Muscle of arm (tissue), 12 donors: ENCODE results near the gene ETFB. TPM values are rescaled to one million over a fixed set of nuclear protein-coding genes. Genes with fewer than 3 reads are reported as not detected.
A peak's percentile ranks its signal among the peaks of the same experiment; 100 is the strongest.

Experiments
- DNase-seq: peaks from one replicate; pipeline ENCODE4 v3.0.0-alpha.2; 2013
- polyA plus RNA-seq, 12 donors: library from polyadenylated mRNA; unstranded; fragments of 120-200 nt; gene quantifications; one replicate each; pipeline ENCODE4 v1.2.1, GENCODE V29; 2013; ENCODE audit not compliant: insufficient read length in 12 of 12

ETFB gene
- polyA plus RNA-seq, 12 donors = 34.1 to 50.4 (median 38.8) TPM; not detected in 1

DNA sequence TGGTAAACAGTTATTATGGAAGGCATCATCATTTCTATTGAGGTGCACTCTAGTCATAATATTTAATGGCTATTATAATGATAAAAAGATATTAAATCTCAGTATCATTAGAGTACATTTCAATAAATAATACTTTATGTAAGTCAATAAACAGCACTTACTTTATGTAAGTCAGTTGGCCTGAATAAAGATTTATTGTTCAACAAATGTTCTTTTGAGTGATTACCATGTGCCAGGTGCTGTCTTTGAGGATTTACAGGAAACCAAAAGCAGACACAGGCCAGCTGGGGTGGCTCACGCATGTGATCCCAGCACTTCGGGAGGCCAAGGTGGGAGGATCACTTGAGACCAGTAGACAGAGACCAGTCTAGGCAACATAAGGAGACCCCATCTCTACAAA lies 11.2 kb upstream of the ETFB start:
- DNase-seq = no peak

DNA sequence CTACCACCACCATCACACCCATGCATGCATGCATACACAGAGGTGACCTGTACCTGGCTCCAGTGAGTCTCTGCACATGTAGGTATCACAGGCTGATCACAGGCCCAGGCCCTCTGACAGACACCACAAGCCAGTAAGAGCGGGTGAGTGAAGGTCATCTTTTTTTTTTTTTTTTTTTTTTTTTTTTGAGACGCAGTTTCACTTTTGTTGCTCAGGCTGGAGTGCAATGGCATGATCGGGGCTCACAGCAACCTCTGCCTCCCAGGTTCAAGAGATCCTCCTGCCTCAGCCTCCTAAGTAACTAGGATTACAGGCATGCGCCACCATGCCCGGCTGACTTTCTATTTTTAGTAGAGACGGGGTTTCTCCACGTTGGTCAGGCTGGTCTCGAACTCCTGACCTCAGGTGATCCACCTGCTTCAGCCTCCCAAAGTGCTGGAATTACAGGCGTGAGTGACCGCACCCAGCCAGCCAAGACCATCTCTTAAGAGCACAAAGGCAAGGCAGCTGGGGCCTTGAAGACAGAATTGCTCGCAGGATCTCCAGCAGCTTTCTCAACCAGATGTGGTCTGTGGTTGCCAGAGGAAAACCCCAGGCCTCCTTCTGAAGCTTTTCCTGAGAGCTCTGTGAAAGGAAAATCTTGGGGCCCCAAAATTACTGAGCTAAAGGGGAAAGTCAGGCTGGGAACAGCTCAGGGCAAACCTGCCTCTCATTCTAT lies 9.5 kb upstream of the ETFB start:
- DNase-seq = no peak

DNA sequence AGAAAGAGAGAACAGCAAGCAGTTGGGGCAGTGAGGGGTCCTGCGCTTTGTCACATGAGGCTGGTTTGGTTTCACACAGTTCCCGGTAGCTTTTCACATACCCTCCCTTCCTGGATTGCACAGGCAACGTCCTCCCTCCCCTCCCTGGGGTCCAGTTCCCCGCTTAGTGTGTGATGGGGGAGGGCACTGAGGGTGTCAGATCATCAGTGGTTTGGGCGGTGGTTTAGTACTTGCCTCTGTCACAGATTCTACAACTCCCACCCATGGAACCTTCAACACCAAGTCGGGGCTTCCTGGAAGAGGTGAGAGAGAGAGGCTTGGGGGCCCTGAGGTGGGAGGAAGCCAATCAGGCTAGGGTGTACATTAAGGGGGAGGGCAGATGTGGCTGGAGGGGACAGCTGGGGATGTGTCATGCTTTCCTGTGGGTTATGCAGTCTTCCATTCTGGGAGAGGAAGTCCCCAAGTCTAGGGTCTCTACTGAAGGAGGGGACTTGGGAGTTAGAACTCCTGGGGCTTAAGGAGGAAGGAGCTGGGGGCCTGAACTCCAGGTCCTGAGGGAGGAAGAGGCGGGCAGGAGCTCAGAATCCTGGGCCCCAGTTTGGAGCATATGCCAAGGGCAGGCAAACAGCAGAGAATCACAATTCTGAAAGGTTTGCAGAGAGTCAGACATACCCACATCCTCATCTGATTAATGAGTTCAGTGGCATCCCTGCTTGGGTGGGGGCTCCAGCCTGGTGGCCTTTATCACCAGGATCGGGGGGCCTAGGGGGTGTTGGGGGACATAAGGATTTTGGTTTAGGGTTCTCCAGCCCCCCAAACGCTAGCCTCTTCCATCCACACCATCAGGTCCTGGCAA lies 6.7 kb upstream of the ETFB start, which contains the start of gene NKG7:
TSS of gene NKG7 (minus strand) at position 6 of the 856 bp plus-strand sequence. CDS start 119 bp downstream, outside the sequence.
- no peak for DNase-seq

DNA sequence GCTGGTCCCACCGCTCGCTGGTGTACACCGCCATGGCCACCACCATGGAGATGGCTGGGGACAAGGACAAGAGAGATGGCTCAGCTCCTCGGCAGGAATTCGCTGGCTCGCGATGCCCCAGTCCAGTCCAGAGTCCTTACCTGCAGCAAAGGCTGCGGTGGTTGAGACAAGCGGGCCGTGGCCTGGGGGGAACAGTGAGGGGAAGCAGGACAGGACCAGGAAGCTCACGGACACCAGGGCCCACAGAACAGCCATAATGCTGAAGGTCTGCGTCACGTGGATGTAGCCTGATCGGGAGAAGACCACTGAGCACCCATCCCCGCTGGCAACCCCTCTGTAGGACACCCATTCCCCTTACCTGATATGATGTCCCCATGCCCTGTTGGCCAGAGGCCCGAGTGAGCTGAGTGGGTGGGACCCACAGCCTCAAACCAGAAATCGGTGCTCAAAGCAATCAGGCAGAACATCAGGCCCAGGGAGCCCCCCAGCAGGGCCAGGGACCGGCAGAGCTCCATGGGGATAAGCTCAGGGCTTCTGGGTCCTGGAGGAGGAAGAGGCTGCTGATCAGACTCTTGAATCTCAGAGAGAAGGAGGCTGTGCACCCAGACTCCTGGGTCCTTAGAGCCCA lies 5.9 kb upstream of the ETFB start:
- DNase-seq = no peak

DNA sequence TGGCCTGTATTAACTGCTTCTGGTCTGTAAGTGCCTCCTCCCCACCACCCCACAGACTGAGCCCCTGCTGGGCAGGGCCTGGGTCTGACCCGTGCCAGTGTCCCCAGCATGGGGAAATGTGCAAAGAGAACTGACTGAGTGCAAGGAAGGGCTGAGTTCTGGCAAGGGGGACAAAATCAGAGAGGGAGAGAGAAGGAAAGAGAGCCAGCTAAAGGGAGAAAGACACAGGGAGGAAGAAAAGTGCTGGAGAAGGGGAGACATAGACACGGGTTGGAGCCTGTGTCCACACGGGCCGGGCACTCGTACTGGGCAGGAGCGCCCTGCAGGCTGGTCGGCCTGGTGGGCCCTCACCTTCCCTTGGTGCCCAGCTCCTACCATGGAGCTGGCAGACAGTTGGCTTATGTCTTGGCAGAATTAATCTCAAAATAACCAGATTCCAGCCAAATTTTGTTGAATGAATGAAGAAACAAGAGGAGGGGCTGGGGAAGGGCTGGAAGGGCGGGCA lies 5.0 kb upstream of the ETFB start:
- DNase-seq = no peak

DNA sequence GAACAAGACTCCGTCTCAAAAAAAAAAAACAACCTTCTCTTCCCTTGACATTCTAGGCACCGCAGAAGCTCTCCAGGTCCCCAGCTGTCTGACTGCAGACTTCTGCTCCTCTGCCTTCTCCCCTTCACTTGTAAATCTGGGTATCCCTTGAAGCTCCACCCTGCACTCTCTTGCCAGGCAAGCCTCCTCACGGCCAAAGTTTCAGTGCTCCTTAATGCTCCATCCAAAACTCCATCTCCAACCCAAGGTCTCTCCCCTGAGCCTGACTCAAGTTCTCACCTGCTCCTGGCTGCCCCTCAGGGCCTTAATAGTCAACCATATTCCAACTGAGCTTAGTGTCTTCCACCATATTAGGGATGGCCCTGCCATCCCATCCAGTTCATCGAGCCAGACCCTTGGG lies 4.0 kb upstream of the ETFB start:
- no peak for DNase-seq

DNA sequence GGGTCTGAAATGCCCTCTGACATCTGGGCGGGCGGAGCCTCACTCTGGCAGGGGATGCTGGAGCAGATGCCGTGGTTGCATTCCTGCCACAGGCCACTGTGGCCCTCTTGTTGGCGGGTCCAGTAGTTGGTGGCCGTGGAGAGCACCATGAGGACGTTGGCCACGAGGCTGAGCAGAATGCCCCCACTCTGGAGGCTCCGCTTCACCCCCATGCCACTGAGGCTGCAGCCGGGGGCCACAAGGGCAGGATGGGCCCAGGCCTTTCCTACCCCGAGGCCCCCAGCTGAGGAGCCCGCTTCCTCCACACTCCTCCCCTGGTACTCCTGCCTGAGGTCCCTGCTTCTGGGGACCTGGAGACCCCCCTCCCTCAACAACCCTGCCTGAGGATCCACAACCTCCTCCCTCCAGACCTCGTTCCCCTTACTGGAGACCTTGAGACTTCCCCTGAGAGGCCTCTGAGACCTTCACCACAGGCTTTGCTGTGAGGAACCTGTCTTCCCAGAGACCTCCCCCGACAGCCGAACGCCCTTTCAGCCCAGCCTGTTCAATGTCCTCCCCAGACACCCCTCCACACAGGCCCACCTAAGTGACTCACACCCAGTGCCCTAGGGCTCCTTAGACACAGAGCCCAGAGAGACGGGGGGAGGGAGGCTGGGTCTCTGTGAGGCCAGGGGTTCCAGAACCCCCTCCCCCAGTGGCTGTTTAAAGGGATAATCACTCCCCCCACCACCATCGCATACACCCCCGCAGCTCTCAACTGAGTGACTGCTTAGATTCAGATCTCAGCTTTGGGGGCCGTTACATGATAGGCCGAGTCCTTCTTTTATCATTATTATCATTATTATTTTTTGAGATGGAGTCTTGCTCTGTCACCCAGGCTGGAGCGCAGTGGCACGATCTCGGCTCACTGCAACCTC lies 2.4 kb upstream of the ETFB start, which contains the start of gene CLDND2:
TSS of gene CLDND2 (minus strand) at position 638 of the 917 bp plus-strand sequence. CDS start at position 212, 426 bp downstream.
- no peak for DNase-seq

DNA sequence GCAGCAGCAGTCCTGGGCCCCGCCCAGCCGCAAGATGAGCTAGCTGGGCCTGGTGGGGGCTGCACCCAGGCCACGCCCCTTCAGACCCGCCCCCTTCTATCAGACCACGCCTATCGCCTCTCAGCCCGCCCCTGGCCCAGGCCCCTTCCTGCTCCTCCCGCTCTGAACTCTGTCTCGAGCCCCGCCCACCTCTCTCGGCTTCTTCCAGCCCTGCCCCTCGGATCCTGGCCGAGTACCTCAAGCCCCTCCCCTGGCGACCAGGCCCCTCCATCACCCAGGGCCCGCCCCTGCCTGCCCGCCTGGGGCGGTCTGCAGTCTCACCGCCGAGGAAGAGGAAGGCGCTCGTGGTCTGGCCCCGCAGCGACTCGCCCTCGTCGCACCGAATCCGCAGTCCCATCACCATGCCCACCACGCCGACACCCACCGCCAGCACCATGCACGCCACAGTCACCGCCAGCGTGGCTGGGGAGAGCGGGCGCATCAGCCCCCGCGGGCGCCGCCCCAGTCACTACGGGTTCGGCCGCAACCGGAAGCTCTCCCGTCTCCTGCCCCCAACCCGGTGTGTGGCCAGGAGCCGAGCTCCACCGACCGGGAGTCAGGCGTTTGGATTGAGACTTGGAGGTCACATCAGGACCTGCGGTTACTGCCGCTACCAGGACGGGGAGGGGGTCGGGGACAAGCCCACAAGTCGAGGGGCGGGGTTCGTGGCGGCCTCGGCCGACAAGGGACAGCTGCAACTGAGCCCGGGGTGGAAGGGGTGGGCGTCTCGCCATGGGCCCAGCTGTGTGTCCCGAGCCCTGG lies 1.6 kb upstream of the ETFB start:
- peak; percentile 99 for DNase-seq

DNA sequence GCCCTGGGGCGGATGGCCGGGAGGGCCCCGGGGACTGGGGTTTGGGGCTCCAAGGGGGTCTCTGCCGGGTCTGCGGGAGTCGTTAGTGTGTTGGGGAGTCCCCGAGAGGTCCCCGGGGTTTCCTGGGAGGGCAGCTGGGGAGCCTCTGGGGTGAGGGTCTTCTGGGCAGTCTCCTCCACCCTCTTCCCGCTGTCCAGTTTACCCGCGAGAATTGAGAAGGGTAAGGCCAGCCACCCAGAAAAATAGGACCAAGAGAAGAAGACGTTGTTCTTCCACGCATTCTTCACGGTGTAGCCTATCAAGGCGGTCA lies 1.0 kb upstream of the ETFB start:
- DNase-seq = no peak

DNA sequence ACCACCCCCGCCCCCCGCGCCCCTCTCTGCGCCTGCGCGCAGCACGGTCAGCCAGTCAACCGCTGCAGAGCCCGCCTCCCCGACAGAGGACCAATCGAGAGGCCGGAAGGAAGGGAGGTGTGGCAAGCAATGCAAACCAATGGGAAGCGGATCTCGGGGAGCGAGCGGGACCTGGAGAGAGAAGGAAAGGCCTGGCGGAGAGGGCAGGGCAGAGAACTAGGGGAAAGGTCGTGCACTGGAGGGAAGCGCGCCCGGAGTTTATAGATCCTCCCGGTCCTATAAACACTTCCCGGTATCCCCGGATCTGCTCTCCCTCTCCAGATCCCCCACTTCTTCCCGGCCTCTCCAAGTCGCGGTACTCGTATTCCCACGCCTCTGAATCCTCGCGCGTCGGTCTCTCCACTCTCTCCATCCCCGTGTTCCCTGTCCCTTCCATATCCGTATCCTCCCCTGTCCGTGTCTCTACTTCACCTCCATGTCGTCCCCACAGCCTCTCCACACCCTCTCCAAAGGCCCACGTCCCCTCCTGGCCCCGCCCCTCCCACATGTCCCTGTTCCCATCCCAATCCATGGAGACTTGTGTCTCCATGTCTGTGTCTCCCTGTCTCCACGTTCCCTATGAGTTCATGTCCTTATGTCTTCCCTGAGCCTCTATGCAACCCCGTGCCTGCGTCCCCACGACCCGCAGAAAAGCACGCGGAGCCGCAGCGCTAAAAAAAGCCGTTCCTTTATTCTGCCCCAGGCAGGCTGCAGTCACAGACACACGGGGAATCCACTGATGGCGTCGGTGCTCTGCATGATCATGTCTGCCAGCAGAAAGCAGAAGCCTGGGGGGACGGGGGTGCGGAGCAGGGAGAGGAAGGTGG lies 434 bp upstream of the ETFB start:
- peak; percentile 97 for DNase-seq

DNA sequence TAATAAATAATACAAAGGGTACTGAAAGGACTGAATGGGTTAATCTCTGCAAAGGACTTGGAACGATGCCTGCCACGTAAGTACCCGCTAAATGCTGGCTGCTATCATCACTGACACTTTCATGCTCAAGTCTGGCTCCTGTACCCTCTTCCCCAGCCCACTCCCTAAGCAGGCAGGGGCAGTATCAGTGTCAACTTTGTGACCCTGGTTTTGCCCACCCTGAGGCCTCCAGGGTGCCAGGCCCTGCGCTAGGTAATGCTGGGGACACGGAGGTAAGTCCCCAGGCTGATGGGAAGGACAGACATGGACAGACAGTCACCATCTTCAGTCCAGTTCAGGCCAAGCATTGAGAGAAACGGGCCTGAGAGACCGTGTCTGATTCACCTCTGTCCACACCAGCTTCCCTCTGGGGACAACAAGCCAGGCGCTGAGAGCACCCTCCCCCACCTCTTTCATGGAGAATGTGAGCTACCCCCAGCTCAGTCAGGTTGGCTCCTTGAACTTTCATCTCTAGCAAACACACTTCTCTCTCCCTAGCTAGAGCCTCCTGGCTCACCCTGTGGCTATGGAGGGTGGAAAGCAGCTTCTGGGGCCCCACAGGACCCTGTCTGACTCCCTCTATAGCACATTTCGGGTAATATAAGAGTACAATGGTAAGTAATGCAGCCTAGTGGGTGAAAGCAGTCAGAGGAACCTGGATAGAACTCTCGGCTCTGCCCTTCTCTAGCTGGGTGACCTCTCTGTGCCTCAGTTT lies 800 bp downstream of the ETFB start:
- peak; percentile 25 for DNase-seq

DNA sequence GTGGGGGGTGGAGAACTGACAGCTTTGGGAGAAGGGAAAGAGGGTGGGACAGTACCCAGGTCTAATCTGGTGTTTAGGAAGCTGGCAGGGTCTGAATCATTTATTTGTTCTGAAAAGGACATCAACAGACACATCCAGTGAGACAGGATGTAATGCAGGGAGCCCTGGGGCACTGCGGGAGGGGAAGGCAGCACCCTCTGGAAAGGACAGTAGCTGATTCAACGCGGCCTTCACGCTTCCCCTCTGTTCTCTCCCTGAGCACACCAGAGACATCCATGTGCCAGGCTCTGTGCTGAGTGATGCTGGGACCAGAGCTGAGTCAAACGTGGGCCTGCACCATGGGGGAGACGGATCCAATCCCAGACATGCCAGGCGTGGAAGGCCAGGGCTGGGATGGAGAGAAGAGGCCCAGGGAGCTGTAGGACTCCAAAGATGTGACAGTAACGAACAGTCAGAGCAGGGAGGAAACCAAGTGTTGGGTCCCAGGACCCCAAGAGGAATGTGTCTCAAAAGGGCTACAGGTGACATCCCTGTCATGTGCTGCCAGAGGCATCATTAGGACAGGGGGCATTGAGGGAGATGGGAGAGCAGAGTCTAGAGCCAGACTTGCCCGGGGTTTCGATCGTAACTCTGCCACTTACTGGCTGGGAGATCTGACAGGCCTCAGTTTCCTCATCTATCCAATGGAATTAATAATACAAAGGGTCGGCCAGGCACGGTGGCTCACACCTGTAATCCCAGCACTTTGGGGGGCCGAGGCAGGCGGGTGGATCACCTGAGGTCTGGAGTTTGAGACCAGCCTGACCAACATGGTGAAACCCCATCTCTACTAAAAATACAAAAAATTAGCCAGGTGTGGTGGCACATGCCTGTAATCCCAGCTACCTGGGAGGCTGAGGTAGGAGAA lies 1.7 kb downstream of the ETFB start:
- DNase-seq = no peak

DNA sequence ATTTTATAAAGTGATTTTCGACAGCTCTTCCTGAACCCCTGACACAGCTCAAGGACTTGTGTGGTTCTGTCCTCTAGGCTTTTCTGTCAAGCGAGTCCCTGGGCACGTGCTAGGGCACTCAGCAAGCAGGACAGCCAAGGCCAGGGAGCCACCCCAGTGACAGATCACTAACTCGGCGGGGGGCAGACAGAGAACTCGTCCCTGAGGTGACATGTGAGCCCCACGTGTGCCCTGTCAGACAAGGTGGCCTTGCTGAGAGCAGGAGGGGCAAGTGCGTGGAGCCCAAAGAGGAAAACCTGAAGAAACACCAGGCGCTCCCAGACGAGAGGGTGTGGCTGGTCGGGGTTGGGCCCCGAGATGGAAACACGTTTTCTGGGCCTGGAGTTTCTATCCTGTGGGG lies 4.9 kb downstream of the ETFB start:
- DNase-seq = no peak

DNA sequence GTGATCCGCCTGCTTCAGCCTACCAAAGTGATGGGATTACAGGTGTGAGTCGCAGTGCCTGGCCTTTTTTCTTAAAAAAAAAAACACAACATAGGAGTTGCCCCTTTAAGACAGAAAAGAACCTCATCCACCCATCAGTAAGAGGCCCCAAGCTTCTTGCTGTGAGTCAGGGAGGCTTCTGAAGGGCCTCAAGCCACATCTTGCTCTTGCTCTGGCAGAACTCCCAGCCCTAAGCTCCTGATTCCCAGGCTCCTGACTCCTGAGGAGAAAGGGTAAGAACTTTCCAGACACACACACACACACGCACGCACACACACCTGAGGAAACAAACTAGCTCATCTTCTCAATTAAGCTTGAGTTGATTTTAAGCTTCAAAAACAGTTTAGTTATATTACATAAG lies 6.9 kb downstream of the ETFB start:
- peak; percentile 36 for DNase-seq

DNA sequence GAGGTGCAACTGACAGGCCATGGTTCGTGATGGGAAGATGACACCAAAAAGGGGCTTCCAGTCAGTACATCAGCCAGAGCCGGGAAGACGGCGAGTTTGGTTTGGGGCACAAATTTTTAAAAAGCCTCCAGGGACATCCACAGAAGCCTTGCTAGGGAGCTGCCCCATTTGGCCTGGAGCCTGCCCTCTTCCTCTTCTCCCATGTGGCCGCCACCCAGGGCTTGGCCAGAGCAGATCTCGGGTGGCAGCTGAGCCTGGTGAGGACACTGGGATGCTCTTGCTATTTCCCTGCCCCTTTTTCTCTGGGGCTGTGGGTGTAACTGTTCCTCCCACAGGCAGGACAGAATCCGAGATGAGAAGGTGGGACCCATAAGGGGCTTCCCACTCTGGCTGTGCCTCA lies 8.2 kb downstream of the ETFB start:
- no peak for DNase-seq

DNA sequence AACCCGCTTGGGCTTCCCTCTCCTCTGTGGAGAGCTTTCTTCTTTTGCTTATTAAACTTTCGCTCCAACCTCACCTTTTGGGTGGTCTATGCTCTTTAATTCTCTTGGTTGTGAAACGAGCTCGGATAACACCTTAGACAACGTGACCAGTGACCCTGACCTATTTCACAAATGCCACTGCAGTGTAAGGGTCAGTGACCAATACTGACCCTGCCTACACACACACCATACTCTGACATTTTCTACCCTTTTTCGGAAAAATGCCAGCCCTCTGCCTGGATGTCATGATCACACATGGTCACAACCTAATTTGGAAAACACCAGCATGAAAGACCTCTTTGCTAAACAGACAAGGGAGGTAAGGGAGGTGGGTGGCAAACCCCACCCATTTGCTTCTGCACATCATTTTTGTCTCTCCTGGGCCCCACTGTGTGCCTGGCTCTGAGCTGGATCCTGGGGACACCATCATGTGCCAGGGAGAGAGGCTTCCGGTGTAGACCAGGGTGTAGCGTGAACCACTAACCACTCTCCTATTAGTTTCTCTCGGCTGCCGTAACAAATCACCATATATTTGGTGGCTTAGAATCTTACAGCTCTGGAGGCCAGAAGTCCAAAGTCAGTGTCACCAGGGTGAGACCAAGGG lies 9.9 kb downstream of the ETFB start:
- no peak for DNase-seq

DNA sequence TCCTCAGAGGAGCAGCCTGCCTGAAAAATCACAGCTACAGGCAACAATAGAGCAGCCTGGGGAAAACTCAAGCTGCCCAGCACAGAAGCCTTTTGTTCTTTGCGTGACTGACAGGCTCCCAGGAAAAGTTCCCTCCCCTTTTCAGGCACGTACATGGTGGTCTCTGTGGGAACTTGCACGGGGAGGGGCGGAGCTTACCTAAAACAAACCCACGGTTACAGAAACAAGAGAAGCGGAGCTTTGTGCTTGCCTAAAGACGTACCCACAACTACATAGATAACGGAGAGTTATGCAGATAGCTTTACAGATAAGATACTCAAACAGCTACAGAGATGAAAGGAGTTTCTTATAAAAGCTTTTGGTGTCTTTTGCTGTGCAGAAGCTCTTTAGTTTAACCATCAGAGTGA lies 11.4 kb downstream of the ETFB start:
- no peak for DNase-seq
